K562 (cell line): Measurements from ENCODE around the gene NDUFV3. TPM values are rescaled to one million over a fixed set of nuclear protein-coding genes. Genes with fewer than 3 reads are reported as not detected.
A peak's percentile ranks its signal among the peaks of the same experiment; 100 is the strongest.

Experiments used
- AFF4 ChIP-seq: sonication (generic); formaldehyde crosslinking; IDR thresholded peaks from 2 replicates; pipeline ENCODE4 v1.8.0; 2023; ENCODE audit warnings: mild to moderate bottlenecking, missing genetic modification reagents
- CBFA2T2 ChIP-seq: fragments of 450-650 bp; conservative IDR thresholded peaks from 2 replicates; pipeline ENCODE4 v1.6.1; 2017; ENCODE audit warnings: mild to moderate bottlenecking
- CHD2 ChIP-seq: IDR thresholded peaks from 2 replicates; pipeline ENCODE4 v1.6.1; 2011; ENCODE audit warnings: low read depth, low read length
- CREB3L1 ChIP-seq: fragments of 450-650 bp; IDR thresholded peaks from 2 replicates; pipeline ENCODE4 v1.6.1; 2014; ENCODE audit warnings: low read depth, mild to moderate bottlenecking, moderate library complexity, borderline replicate concordance
- DPF2 ChIP-seq: fragments of 450-650 bp; IDR thresholded peaks from 2 replicates; pipeline ENCODE4 v1.6.1; 2016
- EP400 ChIP-seq: fragments of 450-650 bp; IDR thresholded peaks from 2 replicates; pipeline ENCODE4 v1.6.1; 2017; ENCODE audit warnings: antibody characterized with exemption, mild to moderate bottlenecking, moderate library complexity
- JUND ChIP-seq, 2 experiments: IDR thresholded peaks; 2 replicates in 1 of 2; 3 replicates in 1 of 2; pipeline ENCODE4 v1.6.1; 2011; ENCODE audit warnings: borderline replicate concordance in 2 of 2, low read depth in 2 of 2, low read length in 2 of 2, improper control_type of control experiment in 1 of 2, missing biosample characterization in 1 of 2, missing genetic modification characterization in 1 of 2, missing genetic modification reagents in 1 of 2
- KLF6 ChIP-seq: fragments of 250-450 bp; sonication (Bioruptor Pico); IDR thresholded peaks from 2 replicates; pipeline ENCODE4 v1.4.0; 2020; ENCODE audit warnings: mild to moderate bottlenecking, moderate library complexity, borderline replicate concordance
- PHB ChIP-seq: fragments of 250-450 bp; sonication (Bioruptor Pico); IDR thresholded peaks from 2 replicates; pipeline ENCODE4 v1.5.0; 2021
- POLR2A ChIP-seq: fragments of 450-650 bp; conservative IDR thresholded peaks from 2 replicates; pipeline ENCODE4 v1.6.1; 2016
- RBBP5 ChIP-seq: fragments of 200-600 bp; sonication (generic); IDR thresholded peaks from 2 replicates; pipeline ENCODE4 v1.6.1; 2012; ENCODE audit warnings: borderline replicate concordance, mild to moderate bottlenecking, low read length, control low read depth, inconsistent platforms; ENCODE audit not compliant: insufficient read depth, poor library complexity, severe bottlenecking
- RBM39 ChIP-seq: fragments of 200-400 bp; formaldehyde crosslinking; optimal IDR thresholded peaks from 2 replicates; pipeline ENCODE3; 2018; ENCODE audit warnings: low read depth, low read length
- SREBF2 ChIP-seq: sonication (generic); formaldehyde crosslinking; IDR thresholded peaks from 2 replicates; pipeline ENCODE4 v1.4.0; 2020; ENCODE audit warnings: mild to moderate bottlenecking, missing genetic modification reagents
- YY1 ChIP-seq, 3 experiments: IDR thresholded peaks; 2 replicates each; pipeline ENCODE4 v1.6.1; 2011; ENCODE audit warnings: low read length in 2 of 3, mild to moderate bottlenecking in 2 of 3, moderate library complexity in 2 of 3, borderline replicate concordance in 1 of 3, control low read depth in 1 of 3, low read depth in 1 of 3; ENCODE audit not compliant: insufficient read depth in 3 of 3, insufficient replicate concordance in 2 of 3, control insufficient read depth in 1 of 3, insufficient read length in 1 of 3; ENCODE audit errors: extremely low read depth in 1 of 3
- ZBTB2 ChIP-seq: fragments of 450-650 bp; IDR thresholded peaks from 2 replicates; pipeline ENCODE4 v1.6.1; 2016; ENCODE audit warnings: antibody characterized with exemption
- ZBTB33 ChIP-seq: sonication (generic); formaldehyde crosslinking; IDR thresholded peaks from 2 replicates; pipeline ENCODE4 v1.8.1; 2023; ENCODE audit warnings: mild to moderate bottlenecking, missing genetic modification reagents
- ZNF639 ChIP-seq, 2 experiments: fragments of 200-800 bp in 1 of 2; sonication (Bioruptor generic) in 1 of 2; sonication (generic) in 1 of 2; formaldehyde crosslinking in 1 of 2; IDR thresholded peaks in 1 of 2; conservative IDR thresholded peaks in 1 of 2; 2 replicates each; pipeline versions ENCODE4 v1.5.0 to v1.6.1; 2016 to 2020; ENCODE audit warnings: missing compliant biosample characterization in 1 of 2, missing genetic modification characterization in 1 of 2, missing genetic modification reagents in 1 of 2
- polyA plus RNA-seq, 8 experiments: library from polyadenylated mRNA; depleted of rRNA in 4 of 8; stranded (reverse) in 5 of 8; unstranded in 3 of 8; fragments of >200 nt; fragmentation: Nextera tagmentation in 2 of 8; fragmentation: Illumina TruSeq in 1 of 8; extraction: Ambion mirVana in 2 of 8; extraction: Trizol in 1 of 8; gene quantifications; 2 replicates each; pipeline versions ENCODE4 v1.2.1 to v1.2.3, GENCODE V29; 2011 to 2014; ENCODE audit warnings: inconsistent platforms in 1 of 8, missing spikeins in 1 of 8
- total RNA-seq, 7 experiments: library from RNA; depleted of rRNA in 6 of 7; stranded (reverse); fragments of >200 nt in 6 of 7; fragmentation: Illumina TruSeq in 2 of 7; extraction: Trizol in 2 of 7; gene quantifications; 2 replicates each; pipeline versions ENCODE4 v1.2.1 to v1.2.3, GENCODE V29; 2011 to 2021; ENCODE audit warnings: low replicate concordance in 1 of 7

The NDUFV3 gene
- total and polyA plus RNA-seq, 9 of the 15 experiments (the other 6 are each of a cell fraction or from before 2014, with no cell fraction given) = 19.1 to 87.8 (median 74.3) TPM

DNA sequence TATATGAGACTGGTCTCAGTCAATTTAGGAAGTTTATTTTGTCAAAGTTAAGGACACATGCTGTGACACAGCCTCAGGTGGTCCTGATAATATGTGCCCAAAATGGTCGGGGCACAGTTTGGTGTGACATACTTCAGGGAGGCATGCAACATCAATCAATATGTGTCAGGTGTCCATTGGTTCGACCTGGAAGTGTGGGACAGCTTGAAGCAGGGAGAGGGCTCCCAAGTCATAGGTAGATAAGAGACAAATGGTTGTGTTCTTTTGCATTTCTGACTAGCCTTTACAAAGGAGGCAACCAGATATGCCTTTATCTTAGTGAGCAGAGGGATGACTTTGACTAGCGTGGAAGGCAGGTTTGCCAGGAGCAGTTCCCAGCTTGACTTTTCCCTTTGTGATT lies 36.9 kb downstream of the NDUFV3 start (continued):
- TF ChIP-seq SREBF2 (CRISPR knock-in tag) (no peak), CREB3L1 (no peak), ZBTB33 (CRISPR knock-in tag) (no peak), POLR2A (no peak), ZBTB2 (no peak; the same call in 1 of the 2 replicates), ZNF639 (CRISPR knock-in tag; conservative IDR thresholded peaks at IDR 0.05 in 1 of 2, IDR thresholded peaks at IDR 0.05 in 1 of 2) (no peak), RBBP5 (no peak), YY1 (IDR thresholded peaks at IDR 0.05; ENCODE audit: borderline replicate concordance in 1 of 3, control insufficient read depth in 1 of 3, extremely low read depth in 1 of 3, insufficient read depth in 3 of 3, insufficient read length in 1 of 3, insufficient replicate concordance in 2 of 3, low read depth in 1 of 3, low read length in 2 of 3) (no peak), CBFA2T2 (peak; percentile 83), PHB (no peak), KLF6 (no peak), EP400 (no peak), AFF4 (CRISPR knock-in tag) (no peak), CHD2 (no peak), JUND (IDR thresholded peaks at IDR 0.05; ENCODE audit: borderline replicate concordance, low read depth, low read length) (peak; percentile 35; the same call in 1 of the 2 replicates), JUND (tag; IDR thresholded peaks at IDR 0.05; ENCODE audit: borderline replicate concordance, low read depth, low read length) (no peak; the same call in 2 of the 3 replicates), RBM39 (no peak), DPF2 (peak; percentile 86)
